ENCODE data around the gene TAP1. TPM values are rescaled to one million over a fixed set of nuclear protein-coding genes. Genes with fewer than 3 reads are reported as not detected.

The TAP1 gene
- polyA plus RNA-seq, 2 of the 4 experiments (the other 2 are of a cell fraction) = 19.0 to 21.2 TPM

Small RNAs within 50 kb of the gene (small RNA-seq; reads per million reads assigned to genes)
- gene HLA-Z = 0 reads per million in 6 experiments

Other genes starting within 250 kb of the TAP1 start
- gene HLA-DQA1, start 216.3 kb downstream of the TAP1 start, polyA plus RNA-seq (2011; rRNA removed) = not detected in 2 replicates
- gene HLA-DQA1, start 216.3 kb downstream of the TAP1 start, polyA plus RNA-seq (2017; fragmentation: RNase III; extraction: RNeasy Plus Mini Kit Qiagen cat#74134 plus additional on column Dnase treatment) = not detected in 3 replicates
- not detected in 2 replicates for gene HLA-DQB1, start 187.0 kb downstream of the TAP1 start, polyA plus RNA-seq (2011; rRNA removed)
- not detected in 3 replicates for gene HLA-DQB1, start 187.0 kb downstream of the TAP1 start, polyA plus RNA-seq (2017; fragmentation: RNase III; extraction: RNeasy Plus Mini Kit Qiagen cat#74134 plus additional on column Dnase treatment)
- not detected in 2 replicates for gene HLA-DQA2, start 112.3 kb downstream of the TAP1 start, polyA plus RNA-seq (2011; rRNA removed)
- gene HLA-DQA2, start 112.3 kb downstream of the TAP1 start, polyA plus RNA-seq (2017; fragmentation: RNase III; extraction: RNeasy Plus Mini Kit Qiagen cat#74134 plus additional on column Dnase treatment) = not detected in 3 replicates
- gene HLA-DQB2, start 90.2 kb downstream of the TAP1 start, polyA plus RNA-seq (2011; rRNA removed) = not detected in 2 replicates
- gene HLA-DQB2, start 90.2 kb downstream of the TAP1 start, polyA plus RNA-seq (2017; fragmentation: RNase III; extraction: RNeasy Plus Mini Kit Qiagen cat#74134 plus additional on column Dnase treatment) = not detected in 3 replicates
- 0.10 and 0.11 TPM in 2 replicates for gene HLA-DOB, start 36.7 kb downstream of the TAP1 start, polyA plus RNA-seq (2011; rRNA removed)
- 0.07 to 0.12 TPM (median 0.08 TPM) in 3 replicates for gene HLA-DOB, start 36.7 kb downstream of the TAP1 start, polyA plus RNA-seq (2017; fragmentation: RNase III; extraction: RNeasy Plus Mini Kit Qiagen cat#74134 plus additional on column Dnase treatment)
- 11.4 and 12.1 TPM in 2 replicates for gene TAP2, start 15.0 kb downstream of the TAP1 start, polyA plus RNA-seq (2011; rRNA removed)
- 15.9 to 18.4 TPM (median 16.5 TPM) in 3 replicates for gene TAP2, start 15.0 kb downstream of the TAP1 start, polyA plus RNA-seq (2017; fragmentation: RNase III; extraction: RNeasy Plus Mini Kit Qiagen cat#74134 plus additional on column Dnase treatment)
- 18.7 and 20.2 TPM in 2 replicates for gene PSMB8, start 9.7 kb downstream of the TAP1 start, polyA plus RNA-seq (2011; rRNA removed)
- 14.6 to 16.6 TPM (median 15.9 TPM) in 3 replicates for gene PSMB8, start 9.7 kb downstream of the TAP1 start, polyA plus RNA-seq (2017; fragmentation: RNase III; extraction: RNeasy Plus Mini Kit Qiagen cat#74134 plus additional on column Dnase treatment)
- 11.7 and 12.5 TPM in 2 replicates for gene PSMB9, start 488 bp upstream of the TAP1 start, polyA plus RNA-seq (2011; rRNA removed)
- 9.2 to 18.9 TPM (median 12.0 TPM) in 3 replicates for gene PSMB9, start 488 bp upstream of the TAP1 start, polyA plus RNA-seq (2017; fragmentation: RNase III; extraction: RNeasy Plus Mini Kit Qiagen cat#74134 plus additional on column Dnase treatment)
- gene HLA-DMB, start 87.3 kb upstream of the TAP1 start, polyA plus RNA-seq (2011; rRNA removed) = 14.3 and 21.6 TPM in 2 replicates
- 2.1 to 3.7 TPM (median 3.0 TPM) in 3 replicates for gene HLA-DMB, start 87.3 kb upstream of the TAP1 start, polyA plus RNA-seq (2017; fragmentation: RNase III; extraction: RNeasy Plus Mini Kit Qiagen cat#74134 plus additional on column Dnase treatment)
- gene HLA-DMA, start 99.4 kb upstream of the TAP1 start, polyA plus RNA-seq (2011; rRNA removed) = 5.6 and 7.0 TPM in 2 replicates
- gene HLA-DMA, start 99.4 kb upstream of the TAP1 start, polyA plus RNA-seq (2017; fragmentation: RNase III; extraction: RNeasy Plus Mini Kit Qiagen cat#74134 plus additional on column Dnase treatment) = 2.5 to 2.8 TPM (median 2.5 TPM) in 3 replicates
- 136 and 153 TPM in 2 replicates for gene BRD2, start 114.9 kb upstream of the TAP1 start, polyA plus RNA-seq (2011; rRNA removed)
- 92.1 to 93.6 TPM (median 92.5 TPM) in 3 replicates for gene BRD2, start 114.9 kb upstream of the TAP1 start, polyA plus RNA-seq (2017; fragmentation: RNase III; extraction: RNeasy Plus Mini Kit Qiagen cat#74134 plus additional on column Dnase treatment)
- 0.25 and 0.27 TPM in 2 replicates for gene HLA-DOA, start 155.9 kb upstream of the TAP1 start, polyA plus RNA-seq (2011; rRNA removed)
- gene HLA-DOA, start 155.9 kb upstream of the TAP1 start, polyA plus RNA-seq (2017; fragmentation: RNase III; extraction: RNeasy Plus Mini Kit Qiagen cat#74134 plus additional on column Dnase treatment) = 0.03 TPM in 1 of 3 replicates, not detected in the others
- gene HLA-DPA1, start 219.9 kb upstream of the TAP1 start, polyA plus RNA-seq (2011; rRNA removed) = not detected in 2 replicates
- gene HLA-DPA1, start 219.9 kb upstream of the TAP1 start, polyA plus RNA-seq (2017; fragmentation: RNase III; extraction: RNeasy Plus Mini Kit Qiagen cat#74134 plus additional on column Dnase treatment) = 0.09 TPM in 1 of 3 replicates, not detected in the others
- not detected in 2 replicates for gene HLA-DPB1, start 222.3 kb upstream of the TAP1 start, polyA plus RNA-seq (2011; rRNA removed)
- not detected in 3 replicates for gene HLA-DPB1, start 222.3 kb upstream of the TAP1 start, polyA plus RNA-seq (2017; fragmentation: RNase III; extraction: RNeasy Plus Mini Kit Qiagen cat#74134 plus additional on column Dnase treatment)

Data from A549 (cell line).